ENCODE results near the gene KIF27.
A peak's percentile ranks its signal among the peaks of the same experiment; 100 is the strongest.
"Not testable (repeated sequence)": the region's sequence is repeated elsewhere in the genome, so short reads cannot be mapped to it uniquely, and the experiment has no call there.

Gene KIF27

DNA sequence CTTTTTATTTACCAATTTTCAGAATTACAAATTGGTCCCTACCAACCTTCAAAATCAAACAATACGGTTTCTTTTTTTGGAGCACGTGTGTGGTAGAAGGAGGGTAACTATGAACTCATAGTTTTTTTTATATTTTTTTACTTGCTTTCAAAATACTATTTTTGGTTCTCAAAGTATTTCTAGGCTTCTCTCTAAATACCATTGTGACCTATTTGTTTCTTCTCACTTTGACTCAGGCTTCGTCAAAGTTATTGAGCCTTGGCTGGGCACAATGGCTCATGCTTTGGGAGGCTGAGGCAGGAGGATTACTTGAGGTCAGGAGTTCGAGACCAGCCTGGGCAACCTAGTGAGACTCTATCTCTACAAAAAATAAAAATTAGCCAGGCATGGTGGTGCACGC, 11.6 kb upstream of the KIF27 start:
- no peak for DNase-seq

DNA sequence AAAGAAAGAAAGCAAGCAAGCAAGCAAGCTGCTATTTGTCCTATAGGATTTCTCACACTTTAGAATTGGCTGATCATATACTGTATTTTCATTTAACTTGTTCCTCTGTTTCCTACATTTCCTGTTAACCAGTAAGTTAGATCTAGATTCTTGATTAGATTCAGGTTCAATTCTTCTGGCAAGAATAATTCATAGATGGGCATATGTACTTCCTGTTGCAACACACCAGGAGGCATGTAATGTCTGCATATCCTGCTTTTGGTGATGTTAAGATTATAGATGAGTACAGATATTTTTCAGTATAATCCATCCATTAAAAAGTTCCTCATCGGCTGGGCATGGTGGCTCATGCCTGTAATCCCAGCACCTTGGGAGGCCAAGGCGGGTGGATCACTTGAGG, 10.8 kb upstream of the KIF27 start:
- DNase-seq, result no peak

DNA sequence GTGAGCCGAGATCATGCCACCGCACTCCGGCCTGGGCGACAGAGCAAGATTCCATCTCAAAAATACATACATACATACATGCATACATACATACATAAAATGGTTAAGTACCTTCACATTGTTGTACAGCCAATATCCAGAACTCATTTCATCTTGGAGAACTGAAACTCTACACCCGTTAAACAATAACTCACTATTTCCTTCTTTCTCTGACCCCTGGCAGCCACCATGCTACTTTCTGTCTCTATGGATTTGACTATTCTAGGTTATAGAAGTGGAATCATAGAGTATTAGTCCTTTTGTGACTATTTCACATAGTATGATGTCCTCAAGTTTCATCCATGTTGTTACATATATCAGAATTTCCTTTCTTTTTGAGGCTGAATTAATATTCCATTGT, 9.6 kb upstream of the KIF27 start:
- no peak for DNase-seq

DNA sequence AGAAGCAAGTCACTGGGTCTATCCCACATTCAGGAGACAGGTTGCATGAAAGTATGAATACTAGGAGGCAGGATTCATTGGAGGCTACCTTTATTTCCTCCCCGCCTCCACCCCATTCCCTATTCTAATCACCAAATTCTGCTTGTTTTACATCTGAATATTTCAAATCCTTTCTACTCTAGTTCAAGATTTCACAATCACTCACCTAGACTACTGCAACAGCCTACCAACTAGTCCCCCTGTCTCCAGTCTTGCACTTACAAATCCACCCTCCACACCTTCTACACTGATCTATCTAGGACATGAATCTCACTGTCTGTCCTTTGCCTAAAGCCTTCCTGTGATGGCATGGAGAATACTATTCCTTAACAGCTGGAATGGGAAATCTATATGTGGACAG, 6.4 kb upstream of the KIF27 start:
- DNase-seq, result no peak

DNA sequence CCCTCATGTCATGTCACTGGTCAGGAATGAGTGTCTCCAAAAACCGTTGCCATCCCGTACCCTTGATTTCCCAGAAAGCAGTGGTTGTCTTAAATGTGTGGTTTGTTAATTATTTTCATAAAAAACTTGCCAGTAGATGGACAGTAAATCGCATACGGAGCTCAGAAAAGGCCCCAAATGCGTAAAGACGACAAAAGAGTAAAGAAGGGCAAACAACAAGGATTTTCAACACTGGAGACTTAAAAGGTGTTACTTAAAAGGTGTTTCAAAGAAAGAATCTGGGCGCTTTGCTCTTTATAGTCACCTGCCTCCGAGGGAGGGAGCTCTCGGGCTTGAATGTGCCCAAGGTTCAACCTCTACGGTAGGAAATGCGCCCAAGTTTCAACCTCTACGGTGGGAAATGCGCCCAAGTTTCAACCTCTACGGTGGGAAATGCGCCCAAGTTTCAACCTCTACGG, 734 bp downstream of the KIF27 start:
- peak; percentile 10 for DNase-seq

DNA sequence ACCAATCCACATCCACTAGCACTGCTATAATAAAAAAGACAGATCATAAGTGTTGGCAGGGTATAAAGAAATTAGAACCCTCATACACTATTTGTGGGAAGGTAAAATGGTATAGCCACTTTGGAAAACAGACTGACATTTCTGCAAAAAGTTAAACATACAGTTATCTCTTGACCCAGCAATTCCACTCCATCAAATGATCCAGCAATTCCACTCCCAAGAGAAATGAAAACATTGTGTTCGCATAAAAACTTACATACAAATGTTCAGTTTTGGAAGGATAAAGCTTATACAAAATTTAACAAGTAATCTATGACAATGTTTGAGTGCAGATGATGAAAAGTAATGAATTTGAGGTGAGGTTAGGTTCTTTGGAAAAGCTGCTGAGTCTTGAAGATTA, 2.1 kb downstream of the KIF27 start:
- no peak for DNase-seq

DNA sequence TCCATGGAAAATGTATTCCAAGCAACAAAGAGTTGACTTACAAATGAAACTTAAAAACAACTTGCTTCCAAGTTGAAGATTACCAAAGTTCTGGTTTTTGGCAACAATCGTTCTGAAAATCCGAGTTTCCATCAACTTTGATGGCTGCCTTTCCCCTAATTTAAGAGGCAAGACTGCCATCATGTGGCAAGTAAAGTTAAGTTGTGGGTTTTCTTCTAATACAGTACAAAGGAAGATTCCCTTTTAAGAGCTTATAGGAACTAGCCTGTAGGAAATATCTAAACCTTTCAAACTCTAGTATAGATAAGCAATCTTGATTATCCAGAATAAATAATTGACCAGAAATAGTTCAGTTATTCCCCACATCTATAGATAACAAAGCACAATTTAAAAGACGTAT, 9.0 kb downstream of the KIF27 start:
- peak; percentile 39 for DNase-seq

DNA sequence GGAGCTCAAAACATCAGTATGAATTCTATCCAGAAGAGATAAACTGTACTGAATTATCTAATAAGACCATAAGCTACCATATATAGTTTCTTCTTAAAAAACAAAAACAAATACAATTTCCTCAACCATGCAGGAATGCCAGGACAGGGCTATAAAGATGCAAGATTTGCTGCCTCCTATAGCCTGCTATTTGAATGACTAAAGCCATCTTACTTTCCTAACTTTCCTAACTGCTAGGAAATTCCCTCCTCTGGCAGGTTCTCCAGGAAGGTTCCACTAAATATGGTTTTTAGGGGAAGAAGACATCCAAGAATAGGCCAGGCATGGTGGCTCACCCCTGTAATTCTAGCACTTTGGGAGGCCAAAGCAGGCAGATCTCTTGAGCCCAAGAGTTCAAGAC, 15.1 kb downstream of the KIF27 start:
- DNase-seq, result no peak

DNA sequence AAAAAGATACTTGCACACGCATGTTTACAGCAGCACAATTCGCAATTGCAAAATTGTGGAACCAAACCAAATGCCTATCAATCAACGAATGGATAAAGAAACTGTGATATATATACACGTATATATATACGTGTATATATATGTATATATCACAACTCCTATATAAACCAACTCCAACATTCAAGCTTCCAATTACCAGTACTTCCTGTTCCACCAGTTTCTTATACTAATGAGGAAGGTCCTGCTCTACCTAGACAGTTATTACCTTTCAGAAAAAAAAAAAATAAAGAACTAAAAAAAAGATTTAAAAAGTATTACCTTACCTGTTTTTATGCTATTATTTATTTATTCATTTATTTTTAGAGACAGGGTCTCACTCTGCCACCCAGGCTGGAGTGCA, 20.6 kb downstream of the KIF27 start:
- DNase-seq, result not testable (repeated sequence)

DNA sequence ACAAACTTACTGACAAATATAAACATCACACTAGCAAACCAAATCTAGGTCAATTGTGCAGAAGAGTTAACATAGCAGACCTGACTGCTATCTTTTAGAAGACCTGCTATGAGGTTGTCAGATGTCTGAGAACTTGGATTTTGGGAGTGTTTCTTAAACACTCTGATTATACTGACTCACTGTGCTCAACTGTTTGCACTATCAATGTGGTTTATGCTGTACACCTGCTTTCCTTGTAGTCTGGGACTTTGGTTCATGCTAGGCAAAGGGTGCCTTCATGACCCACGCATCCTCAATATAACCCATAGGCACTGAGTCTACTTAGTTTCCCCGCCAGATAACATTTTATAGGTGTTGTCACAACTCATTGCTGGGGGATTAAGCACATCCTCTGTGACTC, 26.9 kb downstream of the KIF27 start:
- not testable (repeated sequence) for DNase-seq

DNA sequence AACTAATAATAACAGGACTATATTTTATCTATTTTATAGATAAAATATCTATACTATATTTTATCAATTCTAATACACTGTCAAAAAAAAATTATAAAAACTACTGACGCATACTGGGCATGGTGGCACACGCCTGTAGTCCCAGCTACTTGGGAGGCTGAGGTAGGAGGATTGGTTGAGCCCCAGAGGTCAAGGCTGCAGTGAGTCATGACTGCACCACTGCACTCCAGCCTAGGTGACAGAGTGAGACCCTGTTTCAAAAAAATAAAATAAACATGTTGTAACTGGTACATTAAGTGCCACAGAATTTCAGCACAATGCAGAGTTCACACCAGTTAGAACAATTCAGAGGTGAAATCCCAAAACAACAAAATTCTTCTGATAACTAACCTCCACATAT, 34.7 kb downstream of the KIF27 start:
- not testable (repeated sequence) for DNase-seq

DNA sequence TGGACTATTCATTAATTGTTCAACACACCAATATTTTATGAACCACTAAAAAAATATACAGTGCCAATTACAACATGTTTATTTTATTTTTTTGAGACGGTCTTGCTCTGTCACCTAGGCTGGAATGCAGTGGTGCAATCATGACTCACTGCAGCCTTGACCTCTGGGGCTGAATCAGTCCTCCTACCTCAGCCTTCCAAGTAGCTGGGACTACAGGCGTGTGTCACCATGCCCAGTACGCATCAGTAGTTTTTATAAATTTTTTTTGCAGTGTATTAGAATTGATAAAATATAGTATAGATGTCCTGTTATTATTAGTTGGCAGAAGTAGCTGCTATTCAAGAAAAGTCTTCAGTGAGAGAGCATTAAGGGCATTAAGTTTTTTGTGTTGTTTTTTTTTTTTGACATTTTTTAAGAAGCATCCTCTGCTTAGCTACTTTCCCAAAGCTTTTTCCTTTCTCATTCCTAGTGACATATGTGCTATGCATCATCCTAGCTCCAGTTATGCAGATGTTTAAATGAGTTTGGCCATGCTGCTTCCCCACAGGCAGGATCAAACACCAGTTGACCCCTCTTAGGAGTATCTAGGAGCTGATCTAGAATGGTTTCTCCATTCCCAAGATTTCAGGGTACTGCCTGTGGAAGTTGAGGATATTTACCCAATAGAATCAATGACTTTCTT, 35.5 kb downstream of the KIF27 start:
- not testable (repeated sequence) for DNase-seq

DNA sequence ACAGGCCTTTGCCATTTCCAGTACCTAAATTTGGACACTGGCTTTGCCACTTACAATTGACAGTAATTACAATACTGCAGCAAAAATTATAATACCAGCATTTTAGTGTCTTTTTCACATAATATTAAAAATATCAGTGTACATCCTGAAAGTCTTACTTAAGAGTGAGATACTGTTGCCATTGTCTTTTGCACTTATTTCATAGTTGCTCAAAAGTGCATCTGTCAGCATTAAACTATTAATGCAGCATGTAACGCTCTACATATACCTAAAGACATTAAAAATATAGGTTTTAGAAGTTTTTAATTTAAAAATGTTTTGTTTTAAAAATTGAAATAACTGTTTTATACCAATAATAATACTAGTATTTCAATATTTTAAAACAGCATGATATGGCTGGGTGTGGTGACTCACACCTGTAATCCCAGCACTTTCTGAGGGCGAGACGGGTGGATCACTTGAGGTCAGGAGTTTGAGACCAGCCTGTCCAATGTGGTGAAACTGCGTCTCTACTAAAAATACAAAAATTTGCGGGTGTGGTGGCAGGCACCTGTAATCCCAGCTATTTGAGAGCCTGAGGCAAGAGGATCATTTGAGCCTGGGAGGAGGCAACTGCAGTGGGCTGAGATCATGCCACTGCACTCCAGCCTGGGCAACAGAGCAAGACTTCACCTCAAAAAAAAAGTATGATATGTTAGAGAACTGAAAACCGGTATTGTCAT, 39.4 kb downstream of the KIF27 start:
- not testable (repeated sequence) for DNase-seq

DNA sequence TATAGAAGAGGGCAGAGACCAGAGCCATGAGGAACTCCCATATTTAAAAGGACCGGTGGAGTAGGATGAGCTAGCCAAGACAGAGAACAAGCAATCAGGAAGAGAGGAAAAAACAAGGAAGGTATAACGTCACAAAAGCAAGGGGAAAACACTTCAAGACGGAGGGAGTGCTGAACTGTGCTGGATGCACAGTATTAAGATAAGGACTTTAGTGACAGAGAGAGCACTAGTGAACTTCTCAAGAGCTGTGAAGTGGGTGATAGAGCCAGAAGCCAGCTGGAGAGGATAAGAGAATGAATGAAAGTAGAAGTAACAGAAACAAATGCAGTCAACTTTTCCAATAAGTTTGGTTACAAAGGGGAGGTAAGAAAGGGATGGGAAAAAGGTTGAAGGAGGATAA, 45.7 kb downstream of the KIF27 start:
- DNase-seq, result not testable (repeated sequence)

DNA sequence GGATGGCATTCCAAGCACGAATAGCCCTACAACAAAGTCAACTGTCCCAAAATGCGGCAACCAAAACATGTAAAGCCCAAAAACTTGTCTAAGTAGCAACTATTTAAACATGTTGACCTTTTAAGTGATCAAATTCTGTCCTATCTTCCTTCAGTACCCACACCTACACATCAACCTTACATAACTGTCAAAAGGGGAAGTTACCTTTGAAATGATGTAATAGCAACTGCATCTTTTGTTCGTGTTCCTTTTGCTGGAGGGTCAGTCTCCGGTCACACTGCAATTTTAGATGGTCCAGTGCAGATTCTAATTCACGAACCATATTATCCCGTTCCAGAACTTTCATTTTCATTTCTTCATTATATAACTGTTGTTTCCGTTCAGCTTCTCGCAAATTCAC, 71.3 kb downstream of the KIF27 start:
- not testable (repeated sequence) for DNase-seq

DNA sequence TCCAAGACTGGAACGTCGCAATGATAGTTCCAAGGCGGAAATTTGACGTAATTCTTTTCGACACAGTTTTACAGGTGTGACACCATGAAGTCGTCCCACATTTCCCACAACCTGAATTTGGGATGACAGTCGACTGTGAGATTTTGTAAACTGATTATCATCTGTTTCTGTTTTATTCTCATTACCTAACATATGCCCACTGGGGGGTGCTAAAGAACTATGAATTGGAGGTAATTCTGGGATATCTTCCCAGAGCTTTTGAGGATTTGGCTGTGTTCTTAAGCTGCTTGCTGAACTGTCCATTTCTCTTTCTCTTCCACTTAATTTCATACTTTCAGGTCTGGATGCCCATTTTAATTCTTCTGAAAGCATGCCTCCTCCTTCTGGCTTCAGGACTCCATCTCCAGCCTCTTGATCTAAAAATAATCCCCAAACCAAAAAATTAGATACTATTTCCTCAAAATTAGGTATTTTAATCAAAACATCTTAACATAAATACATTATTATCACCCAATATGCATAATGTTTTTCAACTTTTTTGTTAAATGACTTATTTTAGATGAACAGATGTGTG, 84.1 kb downstream of the KIF27 start:
- DNase-seq, result not testable (repeated sequence)

DNA sequence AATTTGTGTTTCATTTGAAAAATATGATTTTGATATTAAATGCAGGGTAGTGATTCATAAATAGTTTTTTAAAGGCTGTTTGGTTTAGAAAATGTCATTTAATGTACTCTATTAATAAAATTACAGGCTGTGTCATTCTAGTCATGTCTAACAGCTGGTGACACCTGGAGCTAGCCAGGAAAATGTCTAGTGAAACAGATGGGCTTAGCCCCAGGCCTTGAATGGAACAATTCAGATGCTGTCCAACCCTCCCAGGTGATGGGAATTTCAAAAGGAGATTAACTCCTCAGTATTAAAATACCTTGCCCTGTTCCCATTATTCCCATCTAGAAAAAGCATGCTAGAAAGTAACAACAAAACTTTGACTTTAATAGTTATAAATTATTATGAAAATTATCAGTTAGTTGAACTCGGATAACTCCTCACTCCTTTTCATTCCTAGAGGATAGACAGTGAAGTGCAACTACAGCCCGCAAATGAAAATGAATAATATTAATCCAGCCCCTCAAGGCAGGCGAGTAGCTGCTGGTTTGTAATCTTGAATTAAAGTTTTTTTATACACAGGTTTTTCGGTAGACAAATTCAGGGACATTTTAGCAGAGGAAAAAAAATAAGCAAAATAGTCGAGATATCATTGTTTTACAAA, 90.7 kb downstream of the KIF27 start:
- DNase-seq, result not testable (repeated sequence)

DNA sequence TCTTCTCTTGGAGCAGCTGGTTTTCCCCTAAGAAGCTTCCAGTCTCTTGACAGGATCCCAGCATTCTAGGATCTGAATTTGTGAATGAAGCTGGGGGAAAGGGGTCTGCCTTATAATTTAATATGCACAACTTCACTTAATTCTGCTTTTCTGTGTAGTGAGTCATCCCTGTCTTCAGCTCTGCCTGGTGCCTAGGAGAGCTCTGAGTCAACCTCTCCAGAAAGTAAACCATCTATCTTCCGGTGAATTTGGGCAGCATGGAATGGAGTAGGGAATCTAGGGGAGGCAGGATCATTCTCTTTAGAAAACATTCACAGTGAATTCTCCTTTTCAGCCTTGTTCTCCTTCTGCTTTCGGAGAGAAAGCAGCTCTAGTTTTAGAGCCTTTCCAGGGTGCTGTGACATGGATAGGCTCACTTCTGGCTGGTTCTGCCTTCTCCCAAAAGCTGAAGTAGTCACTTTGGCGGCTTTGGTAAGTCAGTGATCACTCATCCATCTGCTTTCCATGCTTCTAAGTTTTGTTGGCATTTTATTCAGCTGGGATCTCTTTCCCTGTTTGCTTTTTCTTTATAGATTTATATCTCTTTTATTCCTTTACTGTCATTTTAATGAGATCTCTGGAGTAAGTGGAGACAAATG, 96.1 kb downstream of the KIF27 start:
- DNase-seq, result not testable (repeated sequence)

DNA sequence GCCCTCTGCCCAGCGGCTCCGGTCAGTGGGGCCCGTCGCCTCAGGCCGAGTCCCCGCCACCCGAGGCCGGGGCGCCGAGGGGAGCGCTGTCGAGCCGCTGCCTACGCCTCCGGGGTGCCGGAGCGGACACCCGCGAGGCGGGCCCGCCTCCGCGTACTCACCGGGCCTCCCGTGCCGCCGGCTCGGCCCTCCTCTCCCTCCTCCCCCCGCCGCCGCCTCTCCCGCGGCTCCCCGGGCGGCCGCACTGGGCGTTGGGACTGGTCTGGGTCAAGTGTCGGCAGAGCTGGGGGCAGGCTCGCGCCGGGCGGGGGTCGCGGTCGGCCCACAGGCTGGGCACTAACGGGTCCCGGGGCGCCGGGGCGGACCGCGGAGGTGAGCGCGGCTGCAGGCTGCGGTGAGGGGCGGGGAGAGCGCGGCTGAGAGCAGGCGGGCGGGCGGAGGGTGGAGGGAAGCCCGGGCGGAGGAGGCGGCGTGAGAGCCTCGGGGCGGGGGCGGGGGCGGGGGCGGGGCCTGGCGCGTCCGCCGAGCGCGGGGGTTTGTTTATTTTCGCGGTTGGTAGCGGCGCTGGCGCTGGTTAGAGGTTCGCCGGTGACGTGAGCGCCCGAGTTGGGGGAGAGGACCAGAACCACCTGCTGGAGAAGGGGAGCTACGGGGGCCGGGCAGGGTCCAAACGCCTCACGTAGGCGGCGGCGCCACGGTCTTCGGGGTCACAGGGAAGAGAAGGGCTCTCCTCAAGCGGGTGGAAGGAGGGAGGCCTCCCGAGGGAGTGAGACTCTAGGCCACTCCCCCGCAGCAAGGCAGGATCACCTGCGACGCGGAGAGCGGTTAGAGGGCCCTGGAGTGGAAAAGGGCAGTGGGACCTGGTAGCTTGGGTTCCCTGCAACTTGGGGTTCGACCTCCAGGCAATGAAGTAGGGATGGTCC, 103.6 kb downstream of the KIF27 start, which contains the start of gene GKAP1:
GKAP1 (minus strand) TSS at position 414 of the 923 bp plus-strand sequence. CDS start 11,252 bp downstream, outside the sequence.
- DNase-seq, result peak; percentile 72

DNA sequence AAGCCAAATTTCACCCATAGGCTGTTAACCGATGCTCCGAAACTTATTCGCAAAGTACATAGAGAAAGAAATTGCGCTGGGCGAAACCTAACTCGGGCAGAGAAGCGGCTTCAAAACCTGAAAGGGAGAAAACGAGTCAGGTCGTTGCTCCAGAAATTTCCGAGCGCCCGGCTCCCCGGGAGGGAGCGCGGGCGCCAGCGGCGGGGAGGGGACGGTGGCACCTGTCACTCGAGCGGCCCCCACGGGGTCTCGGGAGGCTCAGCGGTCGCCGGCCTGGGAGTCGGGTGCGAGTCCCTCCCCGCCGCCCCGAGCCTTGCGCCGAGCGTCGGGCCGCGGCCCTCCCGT, 104.2 kb downstream of the KIF27 start:
- peak; percentile 31 for DNase-seq

DNA sequence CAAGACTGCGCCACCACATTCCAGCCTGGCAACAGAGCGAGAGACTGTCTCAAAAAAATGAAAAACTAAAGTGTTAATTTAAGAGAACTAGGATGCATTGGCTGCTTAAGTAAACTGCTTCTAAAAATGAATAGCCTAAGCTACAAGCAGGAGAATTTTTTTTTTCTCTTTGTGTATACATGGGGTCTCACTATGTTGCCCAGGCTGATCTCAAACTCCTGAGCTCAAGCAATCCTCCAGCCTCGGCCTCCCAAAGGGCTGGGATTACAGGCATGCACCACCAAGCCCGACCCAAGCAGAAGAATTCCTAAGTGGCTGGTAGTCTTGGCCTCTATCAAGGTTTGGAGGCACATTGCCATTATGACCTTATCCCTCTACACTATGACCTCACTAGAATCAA, 106.1 kb downstream of the KIF27 start:
- not testable (repeated sequence) for DNase-seq

DNA sequence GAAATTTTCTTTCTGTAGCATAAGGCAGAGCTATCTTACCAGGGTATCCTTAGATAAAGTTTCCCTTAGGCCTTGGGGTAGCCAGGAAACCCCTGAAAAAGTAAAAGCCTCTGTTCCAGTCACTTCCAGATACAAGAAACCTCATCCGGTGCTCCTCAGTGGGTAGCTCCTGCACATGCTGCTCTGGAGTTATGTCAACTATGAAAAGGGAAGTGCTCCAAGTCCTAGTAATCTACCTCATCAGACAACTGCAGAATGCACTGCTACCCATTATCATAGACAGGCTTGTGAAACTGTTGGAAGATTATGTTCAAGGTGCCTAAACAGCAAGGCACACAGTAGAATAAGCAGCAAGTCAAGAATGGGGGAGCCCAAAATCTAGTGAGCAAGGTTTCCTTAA, 112.0 kb downstream of the KIF27 start:
- DNase-seq, result not testable (repeated sequence)
